Endodermal cell (in vitro differentiated cells): Measurements from ENCODE around the gene CXCL1. TPM values are rescaled to one million over a fixed set of nuclear protein-coding genes. Genes with fewer than 3 reads are reported as not detected.
A peak's percentile ranks its signal among the peaks of the same experiment; 100 is the strongest.

Experiments
- DNase-seq: peaks from one replicate; pipeline ENCODE4 v3.0.0-alpha.2; 2017
- H3K27ac ChIP-seq: 2 replicates; pipeline ENCODE4 v1.5.1; 2013; ENCODE audit warnings: mild to moderate bottlenecking, low read depth, low read length, moderate library complexity
- H3K27me3 ChIP-seq: 2 replicates; pipeline ENCODE4 v1.6.1; 2013; ENCODE audit warnings: mild to moderate bottlenecking, low read length, moderate library complexity; ENCODE audit not compliant: insufficient read depth, control insufficient read depth, poor library complexity, severe bottlenecking
- H3K36me3 ChIP-seq: 2 replicates; pipeline ENCODE4 v1.7.0; 2013; ENCODE audit warnings: mild to moderate bottlenecking, low read length, moderate library complexity; ENCODE audit not compliant: control insufficient read depth, insufficient read depth
- H3K4me1 ChIP-seq: one replicate; pipeline ENCODE4 v1.7.0; 2013; ENCODE audit warnings: low read length; ENCODE audit not compliant: control insufficient read depth, insufficient read depth
- H3K4me3 ChIP-seq: 2 replicates; pipeline ENCODE4 v1.5.1; 2013; ENCODE audit warnings: mild to moderate bottlenecking, low read length, moderate library complexity
- H3K9ac ChIP-seq: 2 replicates; pipeline ENCODE4 v1.6.1; 2013; ENCODE audit warnings: mild to moderate bottlenecking, low read length, moderate library complexity; ENCODE audit not compliant: poor library complexity, severe bottlenecking; ENCODE audit errors: extremely low read depth
- H3K9me3 ChIP-seq: 2 replicates; pipeline ENCODE4 v1.6.1; 2013; ENCODE audit warnings: mild to moderate bottlenecking, low read length, moderate library complexity; ENCODE audit not compliant: control insufficient read depth
- H3K27ac Mint-ChIP-seq: 2 replicates; pipeline ENCODE4 v1.8.0; 2020; ENCODE audit warnings: mixed read lengths
- H3K27me3 Mint-ChIP-seq: 2 replicates; pipeline ENCODE4 v1.8.0; 2021; ENCODE audit warnings: mild to moderate bottlenecking, mixed read lengths; ENCODE audit not compliant: insufficient read depth
- H3K36me3 Mint-ChIP-seq: 2 replicates; pipeline ENCODE4 v1.8.0; 2020; ENCODE audit warnings: low read depth, mixed read lengths
- H3K4me1 Mint-ChIP-seq: 2 replicates; pipeline ENCODE4 v1.8.0; 2020; ENCODE audit warnings: mixed read lengths
- H3K4me3 Mint-ChIP-seq: 2 replicates; pipeline ENCODE4 v1.8.0; 2020; ENCODE audit warnings: mild to moderate bottlenecking, moderate library complexity, mixed read lengths
- H3K9me3 Mint-ChIP-seq: 2 replicates; pipeline ENCODE4 v1.8.0; 2020; ENCODE audit warnings: mild to moderate bottlenecking, mixed read lengths
- CTCF ChIP-seq: fragments of 200-600 bp; sonication (generic); conservative IDR thresholded peaks from 2 replicates; pipeline ENCODE4 v1.5.0; 2021; ENCODE audit warnings: antibody characterized with exemption, mild to moderate bottlenecking
- WGBS, 2 experiments: methylation state at CpG; one replicate each; pipeline versions ENCODE4 v1.1.5 to v1.1.7; 2013; ENCODE audit warnings: missing lambda C conversion rate in 2 of 2, mixed read lengths in 1 of 2; ENCODE audit not compliant: insufficient coverage in 1 of 2, insufficient read length in 1 of 2; 5-methylcytosine and 5-hydroxymethylcytosine counted together
- total RNA-seq, 2 donors: library from RNA; stranded (reverse); fragmentation: NEBNext Ultra II Directional in 1 of 2; extraction: Animal tissue kit (Norgen Biotek cat#: 25700) in 1 of 2; gene quantifications; 2 replicates in 1 of 2; 3 replicates in 1 of 2; pipeline ENCODE4 v1.2.1, GENCODE V29; 2021

Gene CXCL1
- total RNA-seq, 2 donors from 2014 or later = 0.24 TPM; not detected in 1

- peaks cover 48% of the 10 kb centered on the region for H3K27me3 Mint-ChIP-seq
- Histone ChIP-seq H3K4me3 (no peak within 1 kb of the TSS), H3K27ac (no peak within 1 kb of the TSS), H3K36me3 (no peaks in the 10 kb centered on the region), H3K9me3 (no peaks in the 10 kb centered on the region), H3K4me1 (no peaks in the 10 kb centered on the region), H3K9ac (no peak within 1 kb of the TSS), H3K27me3 (no peaks in the 10 kb centered on the region)
- no peak within 1 kb of the TSS for H3K27ac Mint-ChIP-seq
- peak; percentile 93 for DNase-seq
- H3K4me3 Mint-ChIP-seq = peak within 1 kb of the TSS; percentile 39
- no peaks in the 10 kb centered on the region for H3K9me3 Mint-ChIP-seq
- TF ChIP-seq CTCF = peak; percentile 69
- peaks cover 4% of the 10 kb centered on the region for H3K4me1 Mint-ChIP-seq
- H3K36me3 Mint-ChIP-seq = no peaks in the 10 kb centered on the region
- WGBS, 2 experiments = 91 to 92% methylated on average over 21 to 22 of the region's 22 CpGs
Observed at GRCh38 chr4:73853246-73853704, 15.9 kb upstream of the CXCL1 start, which contains the start of gene PF4V1. Gene PF4V1 (plus strand): TSS chr4:73853296. CDS start chr4:73853363, 67 bp downstream.

- Histone ChIP-seq H3K27me3 (no peaks in the 10 kb centered on the region), H3K9me3 (no peaks in the 10 kb centered on the region), H3K27ac (no peak overlapping the region), H3K4me1 (no peaks in the 10 kb centered on the region), H3K9ac (no peak overlapping the region), H3K4me3 (no peak overlapping the region), H3K36me3 (no peaks in the 10 kb centered on the region)
- Mint-ChIP-seq H3K27me3 (peaks cover 41% of the 10 kb centered on the region), H3K4me1 (peaks cover 4% of the 10 kb centered on the region), H3K36me3 (no peaks in the 10 kb centered on the region), H3K27ac (no peak overlapping the region), H3K9me3 (no peaks in the 10 kb centered on the region), H3K4me3 (peak overlapping the region; percentile 39)
- DNase-seq = no peak
- WGBS, 2 experiments = 80 to 84% methylated on average over 1 to 7 of the region's 8 CpGs
- no peak for TF ChIP-seq CTCF
Observed at GRCh38 chr4:73853718-73854473, 15.3 kb upstream of the CXCL1 start.

GRCh38 chr4:73855406-73855805 lies 13.8 kb upstream of the CXCL1 start:
- no peak for TF ChIP-seq CTCF
- Histone ChIP-seq H3K27me3 (no peaks in the 10 kb centered on the region), H3K4me1 (no peaks in the 10 kb centered on the region), H3K4me3 (no peak overlapping the region), H3K9ac (no peak overlapping the region), H3K36me3 (no peaks in the 10 kb centered on the region), H3K27ac (no peak overlapping the region), H3K9me3 (no peaks in the 10 kb centered on the region)
- H3K27me3 Mint-ChIP-seq = peaks cover 40% of the 10 kb centered on the region
- no peaks in the 10 kb centered on the region for H3K36me3 Mint-ChIP-seq
- DNase-seq = no peak
- no peaks in the 10 kb centered on the region for H3K9me3 Mint-ChIP-seq
- H3K4me1 Mint-ChIP-seq = peaks cover 6% of the 10 kb centered on the region
- no peak overlapping the region for H3K27ac Mint-ChIP-seq
- 80 to 81% methylated on average over 1 to 3 of the region's 4 CpGs for WGBS, 2 experiments
- no peak overlapping the region for H3K4me3 Mint-ChIP-seq
